KOPT-K1 (cell line): ENCODE results near the gene PELI3.
"Not testable (repeated sequence)": the region's sequence is repeated elsewhere in the genome, so short reads cannot be mapped to it uniquely, and the experiment has no call there.

Experiments used
- H3K27ac ChIP-seq: fragments of 200-600 bp; sonication (generic); 2 replicates; pipeline ENCODE4 v1.5.1; 2016; ENCODE audit warnings: antibody characterized with exemption, mild to moderate bottlenecking, low read depth, low read length; ENCODE audit not compliant: poor library complexity, severe bottlenecking
- H3K36me3 ChIP-seq: fragments of 200-600 bp; sonication (generic); 2 replicates; pipeline ENCODE4 v1.5.1; 2017; ENCODE audit warnings: antibody characterized with exemption, mild to moderate bottlenecking, low read length, moderate library complexity; ENCODE audit not compliant: insufficient read depth
- H3K9me3 ChIP-seq: fragments of 200-600 bp; sonication (generic); 2 replicates; pipeline ENCODE4 v1.5.1; 2017; ENCODE audit warnings: antibody characterized with exemption, low read length, mild to moderate bottlenecking; ENCODE audit not compliant: insufficient read depth, poor library complexity, severe bottlenecking

Gene PELI3

GRCh38 chr11:66464116-66464515 lies 2.6 kb upstream of the PELI3 start:
- peaks cover 12% of the 10 kb centered on the region for H3K9me3 ChIP-seq
- H3K36me3 ChIP-seq, H3K27ac ChIP-seq: not testable (repeated sequence)

- H3K36me3 ChIP-seq: no peaks in the 10 kb centered on the region
- no peak overlapping the region for H3K27ac ChIP-seq
- peaks cover 12% of the 10 kb centered on the region for H3K9me3 ChIP-seq
These were observed 1.8 kb upstream of the PELI3 start for GRCh38 chr11:66464916-66465315.

- Histone ChIP-seq H3K27ac (no peak overlapping the region), H3K9me3 (peaks cover 12% of the 10 kb centered on the region), H3K36me3 (no peaks in the 10 kb centered on the region)
These were observed 1.1 kb upstream of the PELI3 start for GRCh38 chr11:66465373-66466224.

GRCh38 chr11:66467034-66467659 lies 442 bp downstream of the PELI3 start:
- Histone ChIP-seq H3K36me3 (no peaks in the 10 kb centered on the region), H3K27ac (peak overlapping the region; percentile 26), H3K9me3 (peaks cover 9% of the 10 kb centered on the region)

- Histone ChIP-seq H3K27ac (no peak overlapping the region), H3K9me3 (peaks cover 7% of the 10 kb centered on the region), H3K36me3 (no peaks in the 10 kb centered on the region)
These were observed 1.1 kb downstream of the PELI3 start for GRCh38 chr11:66467756-66468155.

- Histone ChIP-seq H3K27ac (no peak overlapping the region), H3K36me3 (no peaks in the 10 kb centered on the region), H3K9me3 (peaks cover under 1% of the 10 kb centered on the region)
These were observed 2.0 kb downstream of the PELI3 start for GRCh38 chr11:66468691-66469090.

GRCh38 chr11:66469441-66469840 lies 2.7 kb downstream of the PELI3 start:
- Histone ChIP-seq H3K36me3 (no peaks in the 10 kb centered on the region), H3K9me3 (no peaks in the 10 kb centered on the region), H3K27ac (no peak overlapping the region)

GRCh38 chr11:66470015-66470414 lies 3.3 kb downstream of the PELI3 start:
- no peaks in the 10 kb centered on the region for H3K9me3 ChIP-seq
- H3K27ac ChIP-seq: no peak overlapping the region
- no peaks in the 10 kb centered on the region for H3K36me3 ChIP-seq

GRCh38 chr11:66471142-66471541 lies 4.4 kb downstream of the PELI3 start:
- no peaks in the 10 kb centered on the region for H3K36me3 ChIP-seq
- H3K9me3 ChIP-seq: no peaks in the 10 kb centered on the region
- H3K27ac ChIP-seq: no peak overlapping the region

- Histone ChIP-seq H3K27ac (no peak overlapping the region), H3K36me3 (no peaks in the 10 kb centered on the region), H3K9me3 (no peaks in the 10 kb centered on the region)
These were observed 5.3 kb downstream of the PELI3 start for GRCh38 chr11:66472054-66472453.

- Histone ChIP-seq H3K27ac (no peak overlapping the region), H3K36me3 (no peaks in the 10 kb centered on the region), H3K9me3 (no peaks in the 10 kb centered on the region)
These were observed 6.5 kb downstream of the PELI3 start for GRCh38 chr11:66473167-66473566.

GRCh38 chr11:66473608-66474515 lies 7.2 kb downstream of the PELI3 start:
- Histone ChIP-seq H3K9me3 (no peaks in the 10 kb centered on the region), H3K36me3 (no peaks in the 10 kb centered on the region), H3K27ac (no peak overlapping the region)

- Histone ChIP-seq H3K9me3 (no peaks in the 10 kb centered on the region), H3K36me3 (no peaks in the 10 kb centered on the region), H3K27ac (no peak overlapping the region)
These were observed 8.9 kb downstream of the PELI3 start for GRCh38 chr11:66475349-66476172.

- Histone ChIP-seq H3K36me3 (no peaks in the 10 kb centered on the region), H3K9me3 (no peaks in the 10 kb centered on the region), H3K27ac (no peak overlapping the region)
These were observed 9.6 kb downstream of the PELI3 start for GRCh38 chr11:66476173-66476840.
